Stimulated activated CD4-positive, alpha-beta T cell treated with anti-CD3 and anti-CD28 coated beads, TNF-alpha, amount 100 ng/mL, for 48 hours (primary cell): Measurements from ENCODE around the gene KIAA1191.
A peak's percentile ranks its signal among the peaks of the same experiment; 100 is the strongest.
"Not testable (repeated sequence)": the region's sequence is repeated elsewhere in the genome, so short reads cannot be mapped to it uniquely, and the experiment has no call there.

Experiments
- DNase-seq, 3 donors: peaks; one replicate each; pipeline ENCODE4 v3.0.0-alpha.2; 2020; ENCODE audit warnings: low read depth in 3 of 3

The KIAA1191 gene

DNA sequence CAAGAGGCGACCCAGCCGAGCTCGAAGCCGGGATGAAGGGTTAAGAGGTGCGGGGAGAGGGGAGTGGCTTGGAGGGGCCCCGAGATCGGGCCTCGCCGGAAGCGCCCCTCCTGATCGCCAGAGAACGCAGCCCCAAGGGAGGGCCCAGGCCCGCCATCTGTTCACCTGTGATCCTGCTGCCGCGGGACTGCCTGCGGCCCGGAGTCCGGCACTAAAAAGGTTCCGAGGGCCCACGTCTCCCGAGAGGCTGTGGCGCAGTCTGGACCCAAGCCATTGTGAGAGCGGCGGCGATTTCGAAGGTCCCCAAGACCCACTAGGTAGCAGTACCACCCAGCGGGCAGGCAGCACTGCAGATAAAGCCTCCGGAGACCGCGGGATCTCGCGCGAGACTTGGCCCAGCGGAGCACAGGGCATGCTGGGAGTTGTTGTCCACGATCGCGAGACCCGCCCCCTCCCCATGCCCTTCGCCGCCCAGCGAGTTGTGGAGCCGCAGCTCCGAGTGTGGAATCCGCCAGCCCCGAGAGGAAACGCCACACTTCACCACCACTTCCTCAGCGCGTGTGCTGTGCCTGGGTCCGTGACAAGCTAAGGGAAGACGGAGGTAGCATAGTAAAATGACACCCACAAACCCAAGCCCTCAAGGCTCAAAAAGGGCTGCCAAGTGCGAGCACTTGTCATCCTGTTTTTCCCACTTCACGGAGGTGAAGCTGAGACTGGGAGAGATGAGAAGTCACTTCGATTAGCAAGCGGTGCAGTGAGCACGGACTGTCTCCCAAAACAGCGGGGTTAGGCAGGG lies at the start of gene KIAA1191:
Gene KIAA1191, minus strand, starts transcription at position 328 of the 796 bp plus-strand sequence. CDS start 2,256 bp downstream, outside the sequence.
- DNase-seq = peak; percentile 87 to 94 (median 89)

DNA sequence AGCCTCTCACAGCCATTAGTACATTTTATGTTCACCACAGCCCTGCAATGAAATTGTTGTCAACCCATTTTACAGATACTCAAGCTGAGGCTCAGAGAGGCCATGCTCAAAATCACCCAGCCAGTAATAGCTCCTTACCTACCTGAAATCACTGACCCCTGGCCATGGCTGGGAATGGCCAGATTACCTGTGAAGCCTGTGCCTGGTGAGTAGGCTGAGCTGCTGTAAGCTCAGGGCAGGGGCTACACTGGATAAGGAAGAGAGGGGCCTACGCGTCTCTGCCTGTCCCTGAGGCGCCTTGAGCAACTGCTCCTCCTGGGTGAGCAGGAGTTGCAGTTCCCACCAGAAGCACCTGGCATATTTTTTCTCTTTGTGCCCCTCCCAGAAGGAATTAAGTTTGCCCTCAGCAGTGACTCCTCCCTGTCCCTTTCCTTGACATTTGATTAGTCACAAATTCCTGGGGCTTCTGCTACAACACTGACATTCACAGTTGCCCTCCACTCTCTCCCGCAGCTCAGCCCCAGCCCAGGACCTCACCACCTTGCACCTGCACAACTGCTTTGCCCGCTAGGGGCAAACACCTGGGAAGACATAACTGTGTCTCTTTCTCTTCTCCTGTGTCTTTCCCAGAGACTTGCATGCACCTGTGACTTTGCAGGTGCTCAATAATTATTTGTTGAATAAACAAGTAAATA lies 49.1 kb upstream of the KIAA1191 start:
- DNase-seq = no peak

DNA sequence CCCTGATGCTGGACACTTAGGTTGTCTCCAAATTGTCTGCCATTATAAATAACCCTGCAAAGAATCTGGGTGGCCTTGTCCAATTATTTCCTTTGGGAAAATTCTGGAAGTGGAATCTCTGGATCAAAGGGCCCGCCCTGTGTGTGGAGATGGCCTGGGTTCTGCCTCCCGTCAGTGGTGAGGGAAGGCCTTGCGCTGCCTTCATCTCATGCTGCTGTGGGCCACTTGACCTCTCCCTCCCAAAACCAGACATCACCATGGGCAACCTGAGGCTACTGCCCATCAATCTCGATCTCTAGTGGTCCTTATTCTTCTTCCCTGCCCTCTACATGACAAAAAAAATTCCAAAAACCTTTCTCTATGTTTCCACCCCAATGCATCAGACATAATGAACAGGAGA lies 48.2 kb upstream of the KIAA1191 start:
- DNase-seq = no peak

GRCh38 chr5:176408590-176408989 lies 47.0 kb upstream of the KIAA1191 start:
- DNase-seq = no peak

GRCh38 chr5:176408252-176408573 lies 46.6 kb upstream of the KIAA1191 start:
- not testable (repeated sequence) for DNase-seq

DNA sequence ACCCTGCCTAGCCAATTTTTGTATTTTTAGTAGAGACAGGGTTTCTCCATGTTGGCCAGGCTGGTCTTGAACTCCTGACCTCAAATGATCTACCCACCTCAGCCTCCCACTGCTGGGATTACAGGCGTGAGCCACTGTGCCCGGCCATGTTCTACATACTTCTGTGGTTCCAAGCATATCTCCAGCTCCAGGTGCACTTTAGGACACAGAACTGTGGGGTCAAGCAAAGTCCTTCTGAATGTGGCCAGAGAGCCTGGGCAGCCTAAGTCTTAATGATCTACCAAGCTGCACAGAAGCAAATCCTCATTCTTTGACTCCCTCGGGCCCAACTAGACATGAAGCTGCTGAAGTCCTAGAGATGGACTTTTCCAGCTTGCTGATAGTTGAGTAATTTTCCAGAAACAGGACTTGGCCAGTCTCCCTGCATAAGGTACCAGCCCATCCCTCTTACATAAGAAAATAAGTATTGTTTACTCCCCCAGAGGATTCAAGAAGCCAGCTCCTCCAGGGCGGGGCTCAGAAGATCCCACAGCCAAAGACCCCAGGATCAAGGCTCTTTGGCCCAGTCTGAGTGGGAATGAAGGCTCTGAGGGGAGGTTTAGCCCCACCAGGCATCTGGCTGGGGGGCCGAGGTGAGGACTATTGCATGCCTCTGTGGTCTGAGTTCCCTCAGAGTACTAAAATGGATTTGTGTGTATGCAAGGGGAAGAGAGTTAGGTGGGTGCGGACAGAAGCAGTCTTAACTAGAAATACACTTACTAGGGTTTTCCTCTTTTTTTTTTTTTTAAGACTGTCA lies 46.1 kb upstream of the KIAA1191 start:
- DNase-seq = no peak

DNA sequence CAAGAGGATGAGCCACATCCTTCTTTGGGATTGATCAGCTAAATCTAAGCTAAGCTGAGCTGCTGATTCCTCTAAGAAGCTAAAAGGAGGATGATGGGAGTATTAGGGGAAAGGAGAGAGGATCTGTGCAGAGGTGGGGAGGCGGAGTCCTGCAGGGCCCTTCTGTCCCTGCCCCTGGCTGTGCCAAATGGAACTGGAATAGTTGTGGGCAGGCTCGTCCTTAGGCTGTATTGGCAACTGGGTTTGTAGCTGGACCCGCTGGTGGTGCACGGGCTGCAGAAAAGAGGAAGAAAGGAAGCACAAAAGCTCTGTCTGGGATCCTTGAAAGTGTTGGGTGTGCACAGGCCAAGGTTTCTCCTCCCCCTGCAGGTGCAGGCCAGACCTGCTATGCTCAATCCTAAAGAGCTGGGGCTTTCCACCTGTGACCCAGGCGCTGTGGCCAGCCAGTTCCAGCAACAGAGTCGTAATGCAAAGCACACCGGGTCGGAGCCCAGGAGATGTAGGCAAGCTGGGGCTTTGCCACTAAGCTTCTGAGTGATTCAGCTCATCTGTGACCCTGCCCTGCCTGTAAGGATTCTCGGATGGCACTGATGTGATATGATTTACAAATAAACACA lies 45.0 kb upstream of the KIAA1191 start:
- no peak for DNase-seq

GRCh38 chr5:176405656-176406435 lies 44.3 kb upstream of the KIAA1191 start:
- no peak for DNase-seq

GRCh38 chr5:176401281-176402205 lies 40.0 kb upstream of the KIAA1191 start:
- no peak for DNase-seq

- no peak for DNase-seq
Observed at GRCh38 chr5:176400382-176401156, 39.0 kb upstream of the KIAA1191 start.

DNA sequence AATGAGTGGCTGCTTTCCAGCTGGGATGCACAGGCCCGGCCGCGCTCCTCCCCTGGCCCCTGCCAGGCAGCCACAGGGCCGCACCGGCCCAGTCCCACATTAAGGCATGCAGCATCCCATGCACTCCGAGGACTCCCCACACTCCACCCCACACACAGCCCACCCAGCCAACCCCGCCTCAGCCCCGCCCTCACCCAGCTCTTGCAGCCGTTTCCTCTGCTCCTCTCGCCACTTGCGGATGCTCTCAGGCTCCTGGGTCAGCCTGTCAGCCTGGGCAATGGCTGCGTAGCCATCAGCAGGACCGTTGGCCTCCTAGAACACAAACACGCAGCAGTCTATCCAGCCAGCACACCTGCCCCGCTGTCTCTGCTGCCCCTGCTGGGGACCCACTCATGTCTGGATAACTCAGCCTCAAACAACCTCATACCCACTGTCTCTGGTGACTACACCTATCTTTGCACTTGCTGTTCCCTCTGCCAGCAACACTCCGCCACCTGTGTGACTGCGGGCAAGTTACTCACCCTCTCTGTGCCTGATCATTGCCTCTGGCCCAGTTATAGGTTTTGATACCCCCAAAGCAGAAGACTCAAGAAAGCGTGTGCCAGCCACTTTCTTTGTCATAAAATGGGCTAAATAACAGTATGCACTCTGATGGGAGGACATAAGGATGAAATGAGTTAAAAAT lies 36.3 kb upstream of the KIAA1191 start:
- no peak for DNase-seq

- no peak for DNase-seq
Observed at GRCh38 chr5:176396330-176396729, 34.8 kb upstream of the KIAA1191 start.

DNA sequence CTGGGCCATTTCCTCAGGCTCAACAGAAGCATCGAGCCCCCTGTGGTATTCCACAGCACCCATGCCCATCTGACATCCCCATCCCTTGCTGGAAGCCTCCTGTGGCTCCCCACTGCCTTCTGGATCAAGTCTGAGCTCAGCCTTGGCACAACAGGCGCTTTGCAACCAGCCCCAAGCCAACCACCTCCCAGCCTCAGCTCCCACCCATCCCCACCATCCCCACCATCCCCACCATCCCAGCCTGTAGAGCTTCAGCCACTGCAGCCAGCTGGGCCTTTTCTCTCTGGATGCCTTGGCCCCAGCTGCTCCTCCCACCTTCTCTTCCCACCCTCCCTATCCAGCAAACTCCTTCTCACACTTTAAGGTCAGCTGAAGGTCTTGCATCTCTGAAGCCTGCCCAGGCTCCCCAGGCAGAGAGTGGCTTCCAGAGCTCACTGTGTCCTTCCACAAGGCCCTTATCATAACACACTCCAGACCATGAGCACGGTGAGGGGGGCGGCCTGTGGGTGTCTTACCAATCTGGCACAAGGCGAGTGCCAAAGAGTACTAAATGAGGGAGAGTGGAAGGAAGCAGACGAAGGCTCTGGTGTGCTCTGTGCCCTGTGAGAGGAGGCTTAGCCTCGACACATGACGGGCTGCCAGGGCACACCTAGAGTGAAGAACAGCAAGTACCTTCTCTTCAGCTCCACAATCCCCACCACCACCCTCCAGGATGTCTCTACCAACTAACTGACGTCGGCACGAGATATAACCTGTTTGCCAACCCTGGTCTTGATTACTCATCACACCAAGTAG lies 33.5 kb upstream of the KIAA1191 start:
- no peak for DNase-seq

GRCh38 chr5:176394096-176394495 lies 32.5 kb upstream of the KIAA1191 start:
- no peak for DNase-seq

- no peak for DNase-seq
Observed at GRCh38 chr5:176392526-176392925, 31.0 kb upstream of the KIAA1191 start.

DNA sequence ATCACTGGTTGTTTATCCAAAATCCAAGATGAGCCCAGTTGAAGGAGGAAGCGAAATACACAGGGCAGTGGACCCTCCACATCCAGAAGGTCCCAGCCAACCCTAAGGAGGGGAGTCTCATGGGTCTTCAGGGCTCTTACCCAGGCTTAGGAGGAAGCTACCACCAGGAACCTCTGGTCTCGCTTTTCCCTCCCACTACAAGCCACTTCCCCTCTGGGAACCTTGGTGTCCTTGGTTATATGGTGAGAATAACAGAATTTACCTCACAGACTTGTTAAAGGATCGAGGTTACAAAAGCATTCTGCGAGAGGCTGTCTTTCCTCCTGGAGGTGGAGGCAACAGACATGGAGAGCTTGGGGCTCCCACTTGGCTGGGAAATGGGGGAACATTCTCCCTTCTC lies 30.4 kb upstream of the KIAA1191 start:
- DNase-seq = no peak

- DNase-seq = no peak
Observed at GRCh38 chr5:176391479-176391878, 29.9 kb upstream of the KIAA1191 start.
